ENCODE results near the gene FNTB.

- TF ChIP-seq CTCF (IDR thresholded peaks at IDR 0.05) (no peak), EZH2 (IDR thresholded peaks at IDR 0.05; ENCODE audit: borderline replicate concordance, insufficient read depth, low read depth, low read length, poor library complexity, severe bottlenecking) (no peak)
Observed at GRCh38 chr14:65028937-65029336, 42.2 kb downstream of the FNTB start.
